Caki2 (cell line): ENCODE measurements around the gene SLC16A6. TPM values are rescaled to one million over a fixed set of nuclear protein-coding genes. Genes with fewer than 3 reads are reported as not detected.
A peak's percentile ranks its signal among the peaks of the same experiment; 100 is the strongest.
"Not testable (repeated sequence)": the region's sequence is repeated elsewhere in the genome, so short reads cannot be mapped to it uniquely, and the experiment has no call there.

Source experiments
- DNase-seq: peaks from one replicate; pipeline ENCODE4 v3.0.0-alpha.2; 2015; ENCODE audit warnings: low read depth
- in situ Hi-C: cut with HindIII; loops from 2 replicates; pipeline ENCODE4 v1.10.0; 2016; ENCODE audit warnings: low sequenced_read_pairs, low pct_unique_long_range_greater_than_20kb, mixed read lengths
- total RNA-seq: library from RNA; depleted of rRNA; stranded (reverse); fragments of >200 nt; shearing (Covaris generic); gene quantifications from 2 replicates; pipeline ENCODE4 v1.2.3, GENCODE V29; 2014; ENCODE audit warnings: low replicate concordance; rRNA removed

SLC16A6 gene
- 0.43 TPM in 1 of 2 replicates, not detected in the other for total RNA-seq

GRCh38 chr17:68290955-68291835 lies at the start of gene SLC16A6, which contains the start of gene ARSG:
SLC16A6 (minus strand) TSS chr17:68291127; CDS start chr17:68278320, 12,807 bp downstream.
ARSG (plus strand) TSS chr17:68291495; CDS start chr17:68307494, 15,999 bp downstream.
- in situ Hi-C loops: no loop called here
- peak; percentile 67 for DNase-seq

GRCh38 chr17:68334393-68334792 lies 43.5 kb upstream of the SLC16A6 start:
- in situ Hi-C loops: no loop called here
- DNase-seq: no peak

GRCh38 chr17:68331932-68332331 lies 41.0 kb upstream of the SLC16A6 start:
- DNase-seq, in situ Hi-C loops: not testable (repeated sequence)

GRCh38 chr17:68329331-68329730 lies 38.4 kb upstream of the SLC16A6 start:
- in situ Hi-C loops: no loop called here
- DNase-seq: no peak

- in situ Hi-C loops: no loop called here
- no peak for DNase-seq
Observed at GRCh38 chr17:68328676-68329075, 37.7 kb upstream of the SLC16A6 start.

GRCh38 chr17:68327823-68328557 lies 37.1 kb upstream of the SLC16A6 start:
- no peak for DNase-seq
- in situ Hi-C loops: no loop called here

GRCh38 chr17:68326681-68327080 lies 35.8 kb upstream of the SLC16A6 start:
- no peak for DNase-seq
- in situ Hi-C loops: no loop called here

GRCh38 chr17:68325961-68326360 lies 35.0 kb upstream of the SLC16A6 start:
- in situ Hi-C loops: no loop called here
- DNase-seq: no peak

GRCh38 chr17:68324654-68325336 lies 33.9 kb upstream of the SLC16A6 start:
- in situ Hi-C loops: no loop called here
- DNase-seq: no peak

GRCh38 chr17:68324114-68324513 lies 33.2 kb upstream of the SLC16A6 start:
- in situ Hi-C loops: no loop called here
- no peak for DNase-seq

GRCh38 chr17:68322630-68323029 lies 31.7 kb upstream of the SLC16A6 start:
- in situ Hi-C loops: no loop called here
- no peak for DNase-seq

GRCh38 chr17:68321556-68321954 lies 30.6 kb upstream of the SLC16A6 start:
- in situ Hi-C loops: no loop called here

GRCh38 chr17:68320943-68321555 lies 30.1 kb upstream of the SLC16A6 start:
- in situ Hi-C loops: no loop called here
- no peak for DNase-seq

More at GRCh38 chr17:68321556-68321954, 30.6 kb upstream of the SLC16A6 start:
- DNase-seq: no peak

GRCh38 chr17:68320311-68320865 lies 29.5 kb upstream of the SLC16A6 start:
- in situ Hi-C loops: no loop called here

GRCh38 chr17:68319410-68320162 lies 28.7 kb upstream of the SLC16A6 start:
- in situ Hi-C loops: no loop called here
- no peak for DNase-seq

More at GRCh38 chr17:68320311-68320865, 29.5 kb upstream of the SLC16A6 start:
- no peak for DNase-seq

- DNase-seq: peak; percentile 54
- in situ Hi-C loops: no loop called here
Observed at GRCh38 chr17:68318103-68318991, 27.4 kb upstream of the SLC16A6 start.
